Measurements from ENCODE around the gene ZDHHC9.

The ZDHHC9 gene

DNA sequence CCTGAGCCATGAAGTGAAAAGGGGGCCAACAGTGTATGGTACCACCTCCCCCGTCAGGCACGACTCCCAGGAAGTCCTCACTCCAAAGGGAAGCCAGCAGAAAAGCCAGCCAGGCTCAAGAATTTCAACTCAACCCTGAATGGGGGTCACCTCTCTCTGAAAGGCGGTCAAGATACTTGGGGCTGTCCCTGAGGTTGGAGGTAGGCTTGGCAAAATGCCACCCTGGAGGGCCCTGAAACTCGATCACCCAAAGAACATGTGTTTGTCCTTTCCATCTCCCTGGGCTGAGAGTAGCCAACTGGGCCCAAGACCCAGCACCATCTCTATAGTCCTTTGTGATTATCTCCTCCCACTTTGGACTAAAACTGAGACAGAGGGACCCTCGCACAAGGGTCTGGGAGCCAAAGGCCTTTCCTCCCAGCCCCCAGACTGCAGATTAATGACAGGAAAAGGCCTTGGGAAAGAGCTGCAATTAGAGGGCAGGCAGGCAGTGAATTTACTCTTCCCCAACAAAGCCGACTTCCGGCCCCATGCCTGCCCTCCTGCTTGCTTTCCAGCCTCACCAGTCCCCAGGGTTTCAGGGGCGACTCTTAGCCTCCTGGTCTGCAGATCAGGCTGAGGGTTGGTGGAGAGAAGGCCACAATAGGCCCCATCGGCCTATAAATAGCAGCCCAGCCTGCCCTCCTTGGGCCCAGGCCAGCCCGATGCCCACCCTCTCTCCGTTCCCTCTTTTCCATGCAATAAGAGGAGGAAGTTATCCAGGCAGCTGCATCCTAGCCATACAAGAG is 58.3 kb downstream of the ZDHHC9 start:
- no peak for ATAC-seq

DNA sequence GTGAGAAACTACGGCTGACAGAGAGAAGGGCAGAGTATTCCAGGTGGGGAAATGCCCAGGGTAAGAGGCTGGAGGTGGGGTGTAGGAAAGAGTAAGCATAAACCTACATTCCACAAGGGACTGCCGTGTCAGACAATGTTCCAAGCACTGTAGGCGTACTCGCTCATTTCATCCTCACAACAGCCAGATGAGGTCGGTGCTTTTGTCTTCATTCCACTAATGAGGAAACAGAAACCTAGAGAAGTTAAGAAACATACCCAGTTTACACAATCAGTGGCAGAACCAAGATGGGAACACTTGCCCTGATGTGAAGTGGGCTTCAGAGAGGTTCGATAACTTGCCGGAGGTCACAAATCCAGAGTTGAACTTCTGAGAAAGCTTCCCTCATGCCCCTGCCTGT is 59.3 kb downstream of the ZDHHC9 start:
- no peak for ATAC-seq

DNA sequence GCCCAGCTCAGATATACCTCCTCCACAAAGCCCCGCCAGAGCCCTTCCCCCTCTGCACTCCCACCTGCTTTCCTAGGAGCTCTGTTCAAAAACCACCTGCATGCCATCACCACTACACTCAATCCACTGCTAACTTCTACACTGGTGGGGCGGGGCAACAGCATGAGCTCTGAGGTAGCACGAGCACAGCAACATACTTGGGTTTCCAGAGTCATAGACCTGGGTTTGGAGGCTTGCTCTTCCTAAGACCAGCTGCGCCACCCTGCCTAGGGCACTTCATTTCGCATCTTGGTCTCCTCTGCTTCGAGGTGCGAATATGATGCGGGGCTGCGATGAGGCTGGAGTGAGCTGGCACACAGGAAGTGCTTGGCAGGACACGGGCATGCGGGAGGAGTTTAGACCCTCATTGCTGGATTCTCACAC is 60.4 kb downstream of the ZDHHC9 start:
- no peak for ATAC-seq

DNA sequence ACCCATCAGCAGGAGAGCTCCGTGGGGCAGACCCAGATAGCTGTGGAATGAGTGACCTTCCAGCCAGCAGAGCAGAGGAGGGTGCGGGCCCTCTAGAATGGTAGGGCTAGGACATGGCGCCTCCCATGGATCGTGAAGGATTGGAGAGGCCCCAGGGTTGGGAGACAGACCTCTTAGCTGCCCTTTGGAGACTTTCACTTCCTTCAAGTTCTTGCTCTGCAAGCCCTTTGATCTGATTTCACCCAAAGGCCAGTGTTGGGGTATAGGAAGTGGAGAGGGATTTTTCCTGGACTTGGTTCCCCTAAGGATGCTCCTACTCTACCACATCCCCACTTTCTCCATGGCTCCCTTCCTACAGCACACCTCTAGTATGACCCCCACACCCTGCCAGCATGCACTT is 61.0 kb downstream of the ZDHHC9 start:
- ATAC-seq, result no peak

DNA sequence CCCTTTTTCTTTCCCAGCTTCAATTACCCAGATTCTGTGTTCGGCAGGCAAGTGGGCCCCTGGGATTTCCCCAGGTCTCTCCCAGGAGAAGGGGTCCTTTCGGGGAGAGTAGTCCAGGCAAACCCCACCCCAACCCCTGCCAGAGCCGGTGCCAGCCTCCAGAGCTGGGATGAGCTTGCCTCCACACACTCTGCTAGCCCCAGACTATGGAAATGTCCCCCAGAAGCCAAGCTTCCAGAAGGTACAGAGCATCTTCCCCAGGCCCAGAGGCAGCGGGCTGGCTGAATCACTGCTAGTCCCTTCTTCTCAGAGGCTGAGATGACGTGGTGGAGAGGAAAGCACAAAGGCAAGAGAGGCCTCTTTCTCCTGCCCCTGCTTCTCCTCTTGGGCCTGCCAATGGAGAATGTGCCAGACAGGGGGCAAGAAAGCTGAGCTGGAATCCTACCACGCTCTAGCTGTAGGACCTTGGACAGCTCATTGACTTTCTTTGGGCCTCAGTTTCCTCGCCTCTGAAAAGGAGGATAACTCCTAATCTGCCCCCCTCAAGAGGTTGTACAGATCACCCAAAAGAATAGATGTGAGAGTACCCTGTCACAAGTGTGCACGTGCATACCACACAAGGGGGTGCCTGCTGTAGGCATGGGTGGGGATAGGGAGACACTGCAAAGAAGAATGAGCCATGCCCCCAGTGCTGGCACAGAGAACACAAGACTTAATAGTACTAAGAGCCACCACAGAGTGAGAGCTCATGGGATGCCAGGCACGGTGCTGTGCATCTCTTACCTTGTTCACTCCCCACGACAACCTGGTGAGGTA is 61.8 kb downstream of the ZDHHC9 start:
- peak; percentile 29 to 41 for ATAC-seq

DNA sequence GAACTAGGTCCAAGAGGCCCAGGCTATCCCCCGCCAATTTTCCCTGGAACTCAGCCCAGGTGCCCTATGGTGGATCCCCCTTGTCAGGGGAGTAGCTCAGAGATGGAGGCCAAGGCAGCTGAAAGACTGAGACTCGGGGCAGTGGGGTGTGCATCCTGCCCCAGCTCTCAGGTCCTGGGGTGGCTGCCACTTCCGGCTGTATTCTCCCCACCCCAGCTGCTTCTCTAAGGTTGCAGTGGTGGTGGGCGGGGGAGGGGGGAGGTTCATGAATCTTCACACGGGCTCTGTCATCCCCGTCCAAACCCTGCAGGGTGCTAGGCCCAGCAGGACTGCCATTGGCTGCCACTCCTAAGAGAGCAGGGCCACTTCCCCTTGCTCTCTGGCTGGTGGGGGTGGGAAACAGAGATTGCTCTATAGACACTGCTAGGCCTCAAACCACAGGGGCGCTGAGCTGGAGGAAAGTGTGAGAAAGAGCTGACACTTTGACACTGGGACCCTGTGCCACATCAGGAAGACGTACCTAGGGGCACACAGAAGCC is 62.5 kb downstream of the ZDHHC9 start:
- peak; percentile 93 for ATAC-seq

DNA sequence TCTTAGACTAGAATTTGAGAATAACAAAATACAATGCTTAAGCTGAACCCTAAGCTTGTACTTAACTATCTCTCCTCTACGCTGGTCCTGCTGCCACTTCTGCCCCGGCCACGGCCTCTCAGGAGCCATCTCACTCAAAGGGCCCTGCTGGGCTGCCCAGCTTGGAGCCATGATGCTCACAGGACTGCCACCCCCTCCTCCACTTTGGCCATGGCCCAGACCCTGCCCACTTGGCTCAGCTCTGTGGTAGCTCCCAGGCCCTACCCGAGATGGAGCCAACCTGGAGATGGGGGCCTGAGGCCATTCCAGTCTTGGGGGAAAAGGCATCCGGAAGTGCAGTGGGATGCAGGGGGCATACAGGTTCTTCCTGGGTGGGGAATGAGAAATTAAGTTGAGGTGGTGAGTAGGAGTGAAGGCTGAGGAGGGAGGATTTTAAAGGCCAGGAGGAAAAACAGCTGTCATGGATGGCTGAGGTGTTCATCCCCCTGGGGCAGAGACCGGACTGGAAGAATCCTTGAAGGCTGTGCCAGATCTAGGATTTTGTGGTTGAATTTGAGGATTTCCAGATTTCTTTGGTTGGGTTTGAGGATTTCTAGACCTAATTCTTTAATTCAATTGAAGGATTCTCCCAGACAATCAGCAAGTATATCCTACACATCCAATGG is 63.1 kb downstream of the ZDHHC9 start:
- ATAC-seq, result no peak

DNA sequence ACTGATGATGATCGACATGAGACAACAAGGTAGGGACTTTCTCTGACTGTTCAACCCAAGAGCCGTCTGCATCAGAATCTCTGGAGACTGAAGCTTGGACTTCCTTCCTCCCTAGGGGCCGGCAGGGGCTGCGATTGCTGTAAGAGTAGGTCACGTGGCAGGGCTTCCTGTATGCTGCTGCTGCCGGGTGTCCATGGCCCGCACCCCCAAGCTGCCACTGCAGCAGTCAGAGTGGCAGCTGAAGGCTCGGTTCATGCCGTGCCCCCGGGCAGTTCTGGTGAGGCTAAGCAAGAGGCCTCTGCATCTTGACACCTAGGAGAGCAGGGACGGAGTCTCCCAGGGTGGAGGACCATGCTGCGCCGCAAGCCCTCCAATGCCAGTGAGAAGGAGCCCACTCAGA is 63.9 kb downstream of the ZDHHC9 start, which contains the start of gene SASH3:
Gene SASH3, plus strand, starts transcription at position 203 of the 400 bp plus-strand sequence. Its CDS starts 149 bp downstream, at position 352.
- ATAC-seq, result peak in 1 of 2 donors; percentile 7

DNA sequence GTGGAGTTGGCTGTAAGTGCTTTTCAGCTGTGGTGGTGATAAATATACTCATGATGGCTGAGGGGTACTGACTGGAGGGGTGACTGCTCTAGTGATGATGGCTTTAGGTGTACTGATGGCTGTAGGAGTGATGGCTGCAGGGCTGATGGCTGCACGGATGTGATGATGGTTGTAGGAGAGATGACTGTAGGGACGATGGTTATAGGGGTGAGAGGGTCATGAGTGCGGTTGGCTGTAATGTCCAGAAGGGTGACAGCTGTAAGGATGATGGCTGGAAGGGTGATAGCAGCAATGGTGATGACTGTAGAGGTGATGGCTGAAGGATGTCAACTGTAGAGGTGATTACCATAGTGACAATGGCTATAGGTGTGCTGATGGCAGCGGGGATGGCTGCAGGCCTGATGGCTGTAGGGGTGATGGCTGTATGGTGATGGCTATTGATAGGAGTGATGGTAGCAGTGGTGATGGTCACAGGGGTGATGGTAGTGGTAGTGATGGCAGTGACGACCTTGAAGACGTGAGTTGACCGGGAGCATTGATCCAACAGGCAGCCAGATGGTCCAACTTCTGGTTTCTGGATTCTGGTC is 64.5 kb downstream of the ZDHHC9 start:
- no peak for ATAC-seq

DNA sequence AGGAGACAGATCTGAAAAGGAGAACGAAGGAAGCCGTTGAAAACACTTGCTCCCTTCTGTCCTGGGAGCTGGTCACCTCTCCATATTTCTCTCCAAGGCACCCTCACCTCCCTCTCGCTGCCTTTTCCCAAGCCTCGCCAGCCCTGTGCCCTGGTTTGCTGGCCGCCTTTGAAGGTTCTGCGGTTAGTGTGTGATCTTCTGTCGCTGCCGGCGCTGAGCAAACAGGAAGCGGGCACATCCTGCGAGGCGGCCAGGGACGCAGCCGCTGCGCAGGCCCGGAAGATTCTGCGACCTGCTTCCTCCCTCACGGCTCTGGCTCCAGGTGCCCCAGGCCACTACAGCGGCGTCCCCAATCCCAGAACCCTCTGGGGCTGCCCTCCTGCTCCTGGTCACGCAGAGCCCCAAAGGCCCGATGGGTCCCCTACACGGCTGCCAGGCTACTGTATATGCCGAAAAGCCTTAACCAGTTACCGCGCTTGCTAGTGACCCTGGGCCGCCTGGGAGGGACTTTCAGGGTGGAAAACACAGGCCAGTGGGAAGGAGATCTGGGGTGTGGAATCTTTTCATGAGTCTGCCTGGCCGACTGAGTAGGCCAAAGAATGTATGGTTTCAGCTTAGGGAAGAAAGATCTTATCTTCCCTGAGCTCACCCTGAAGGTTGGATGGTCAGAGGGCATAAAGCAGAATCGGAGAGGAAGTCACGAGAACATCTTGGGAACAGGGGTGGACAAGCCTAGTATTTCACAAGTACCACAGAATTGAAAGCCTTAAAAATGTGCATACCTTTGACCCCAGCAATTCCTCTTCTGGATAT is 66.3 kb downstream of the ZDHHC9 start:
- peak; percentile 21 to 23 for ATAC-seq

DNA sequence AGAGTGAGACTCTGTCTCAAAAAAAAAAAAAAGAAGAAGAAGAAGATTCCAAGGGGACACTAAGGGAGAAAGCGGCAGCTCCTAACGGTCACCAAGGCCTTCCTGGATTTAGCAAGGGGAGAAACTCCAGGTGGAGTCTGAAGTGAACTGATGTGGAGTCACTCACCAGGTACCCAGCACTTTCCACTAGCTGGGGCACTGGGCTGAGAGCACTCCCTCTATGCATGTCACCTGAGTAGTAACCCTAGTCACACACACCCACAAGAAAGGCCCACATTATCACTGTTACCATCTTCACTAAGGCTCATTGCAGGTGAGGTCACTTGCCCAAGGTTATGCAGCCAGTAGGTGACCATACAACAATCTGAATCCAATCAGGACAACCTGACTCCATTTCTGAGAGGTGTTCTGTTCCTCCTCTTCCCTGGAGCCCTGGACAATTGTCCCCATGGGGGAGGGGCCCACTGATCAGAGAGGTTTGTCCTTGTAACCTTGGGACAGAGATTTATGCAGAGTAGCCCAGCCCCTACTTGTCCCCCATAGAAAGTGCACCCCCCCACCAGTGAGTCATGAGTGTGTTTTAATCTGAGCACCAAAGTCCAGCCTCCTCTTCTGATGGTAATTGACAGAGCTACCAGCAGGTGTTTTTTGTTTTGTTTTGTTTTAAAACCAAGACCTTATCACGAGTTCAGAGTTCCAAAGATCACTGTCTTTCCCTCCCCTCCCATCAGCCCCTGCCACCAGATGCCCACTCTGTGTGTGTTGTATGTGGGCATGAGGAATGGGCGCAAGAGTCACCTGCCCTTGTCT is 69.8 kb downstream of the ZDHHC9 start:
- peak in 1 of 2 donors; percentile 33 for ATAC-seq

DNA sequence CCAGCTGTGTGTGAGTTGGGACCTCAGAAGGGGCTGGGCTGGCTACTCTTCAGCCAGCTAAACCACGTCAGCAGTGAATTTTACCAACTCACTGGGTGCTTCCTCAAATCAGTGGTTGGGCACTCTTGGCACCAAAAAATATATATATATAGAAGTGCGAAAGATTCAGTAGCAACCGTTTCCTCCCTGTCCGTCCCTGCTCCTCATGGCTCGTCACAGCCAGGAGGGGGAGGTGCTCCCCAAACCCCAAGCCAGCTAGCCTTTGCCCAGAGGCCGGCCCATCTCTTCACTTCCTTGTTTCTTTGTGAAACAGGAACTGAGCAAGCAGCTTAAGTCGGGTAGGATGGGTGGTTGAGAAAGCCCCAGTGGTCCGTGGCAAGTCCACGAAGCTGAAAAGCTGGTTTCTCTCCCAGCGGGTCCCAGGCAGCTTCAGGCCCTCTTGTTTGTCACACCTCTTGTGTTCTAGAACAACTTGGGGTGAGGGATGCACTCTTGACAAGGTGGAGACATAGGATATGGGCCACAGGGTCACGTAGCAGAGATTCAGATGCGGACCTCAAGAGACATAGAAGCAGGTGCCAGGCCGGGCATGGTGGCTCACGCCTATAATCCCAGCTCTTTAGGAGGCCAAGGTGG is 70.8 kb downstream of the ZDHHC9 start:
- peak in 1 of 2 donors; percentile 9 for ATAC-seq

DNA sequence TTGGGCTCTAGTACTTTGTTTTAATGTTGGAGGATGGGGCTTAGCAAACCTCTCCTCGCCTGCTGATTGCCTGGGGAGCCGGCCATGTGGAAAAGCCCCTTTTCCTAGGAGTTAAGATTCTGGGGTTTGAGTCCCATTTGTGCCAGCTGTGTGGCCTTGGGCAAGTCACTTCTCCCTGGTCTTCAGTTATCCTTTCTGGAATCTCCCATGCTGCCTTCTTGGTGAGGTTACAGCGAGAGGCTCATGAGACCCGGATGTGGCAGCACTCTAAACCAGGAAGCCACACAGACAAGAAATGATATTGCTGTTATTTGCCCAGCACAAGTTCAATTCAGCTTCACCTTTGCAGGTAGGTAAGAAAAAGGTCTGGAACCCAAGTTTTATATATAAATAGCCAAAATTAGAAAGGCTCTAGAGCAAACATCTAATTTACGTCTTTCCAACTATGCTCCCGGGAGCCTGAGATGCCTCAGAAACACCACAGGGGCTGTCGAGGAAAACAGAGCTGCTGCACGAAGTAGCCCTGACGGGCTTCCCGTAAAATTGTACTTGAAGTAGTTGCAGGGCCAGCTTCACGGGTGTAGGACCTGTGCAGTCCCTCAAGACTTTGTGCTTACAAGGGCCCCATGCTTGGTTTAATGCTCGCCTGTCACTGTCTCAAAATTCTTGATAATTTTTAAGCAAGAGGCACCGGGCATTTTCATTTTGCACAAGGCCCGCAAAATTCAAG is 72.3 kb downstream of the ZDHHC9 start:
- ATAC-seq, result no peak

DNA sequence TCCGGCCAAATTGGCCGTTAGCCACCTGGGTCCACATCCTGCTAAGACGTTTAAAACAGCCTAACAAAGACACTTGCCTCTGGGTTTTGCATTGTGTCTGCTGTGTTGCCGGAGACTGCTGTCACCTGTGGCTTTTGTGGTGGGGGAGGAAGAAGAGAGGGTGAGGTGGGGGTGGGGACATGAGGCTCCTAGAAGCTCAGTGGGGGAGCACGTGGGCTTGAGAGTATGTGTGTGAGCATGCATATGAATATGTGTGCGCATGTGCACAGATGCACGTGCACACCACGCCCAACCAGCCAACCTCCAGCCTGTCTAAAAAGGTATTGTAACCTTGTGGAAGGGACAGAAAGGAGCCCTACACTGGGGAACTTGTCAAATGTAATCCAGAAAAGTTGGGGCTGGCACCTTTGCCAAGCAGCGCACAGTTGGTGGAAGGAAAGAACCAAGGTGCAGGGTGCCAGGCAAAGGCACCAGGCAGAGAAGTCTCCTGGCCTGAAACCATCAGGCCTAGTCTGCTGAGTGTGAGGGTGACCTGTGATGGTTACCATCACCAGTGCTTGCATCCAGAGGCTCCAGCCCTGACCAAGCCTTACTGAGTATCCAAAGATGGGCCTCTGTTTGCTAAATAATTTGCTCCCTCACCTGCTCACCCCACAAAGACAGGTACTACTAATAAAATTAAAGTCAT is 74.1 kb downstream of the ZDHHC9 start:
- ATAC-seq, result peak; percentile 86

DNA sequence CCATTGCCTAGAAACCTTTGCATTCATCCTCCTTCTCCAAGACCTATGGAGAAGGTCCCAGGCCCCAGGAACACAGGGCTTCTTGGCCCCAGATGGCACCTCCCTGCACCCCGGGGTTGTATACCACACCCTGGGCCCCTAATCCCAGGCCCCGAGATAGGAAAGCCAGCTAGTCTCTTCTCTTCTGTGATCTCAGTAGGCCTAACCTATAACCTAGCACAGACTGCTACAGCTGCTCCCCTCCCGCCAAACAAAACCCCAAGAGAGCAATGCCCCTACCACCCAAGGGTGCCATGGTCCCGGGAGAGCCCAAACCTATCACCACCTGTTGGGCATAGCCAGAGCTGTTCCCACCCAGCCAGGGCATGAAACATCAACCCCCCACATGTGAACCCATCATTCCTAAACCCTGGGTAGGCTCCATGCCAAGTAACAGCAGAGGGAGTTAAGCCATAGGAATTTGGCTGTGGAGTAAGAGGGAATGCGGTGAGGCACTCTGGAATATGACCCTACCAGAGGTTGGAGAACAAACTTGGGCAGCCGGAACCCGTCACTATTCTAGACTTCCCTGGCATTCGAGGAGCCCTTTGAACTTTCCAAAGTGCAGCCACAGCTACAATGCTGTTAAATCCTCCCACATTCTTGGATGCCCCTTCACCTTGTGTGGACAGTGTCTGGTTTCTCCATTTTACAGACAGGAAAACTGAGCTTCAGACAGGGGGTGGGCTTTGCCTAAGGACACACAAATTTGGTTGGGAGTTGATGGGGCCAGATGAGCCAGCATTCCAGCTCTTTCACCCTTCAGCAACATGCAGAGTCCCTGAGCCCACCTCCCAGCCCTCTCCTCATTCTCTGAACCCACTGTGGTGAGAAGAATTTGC is 74.9 kb downstream of the ZDHHC9 start:
- ATAC-seq, result no peak

DNA sequence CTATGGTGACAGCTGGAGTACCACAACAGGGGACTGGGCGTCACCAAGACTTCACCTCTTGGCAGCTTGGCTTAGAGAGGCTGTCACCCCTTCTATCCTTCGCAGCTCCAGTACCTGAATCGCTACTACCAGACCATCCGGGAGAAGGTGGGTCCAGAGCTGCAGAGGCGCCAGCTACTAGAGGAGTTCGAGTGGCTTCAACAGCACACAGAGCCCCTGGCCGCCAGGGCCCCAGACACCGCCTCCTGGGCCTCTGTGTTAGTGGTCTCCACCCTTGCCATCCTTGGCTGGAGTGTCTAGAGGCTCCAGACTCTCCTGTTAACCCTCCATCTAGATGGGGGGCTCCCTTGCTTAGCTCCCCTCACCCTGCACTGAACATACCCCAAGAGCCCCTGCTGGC is 75.5 kb downstream of the ZDHHC9 start:
- no peak for ATAC-seq

DNA sequence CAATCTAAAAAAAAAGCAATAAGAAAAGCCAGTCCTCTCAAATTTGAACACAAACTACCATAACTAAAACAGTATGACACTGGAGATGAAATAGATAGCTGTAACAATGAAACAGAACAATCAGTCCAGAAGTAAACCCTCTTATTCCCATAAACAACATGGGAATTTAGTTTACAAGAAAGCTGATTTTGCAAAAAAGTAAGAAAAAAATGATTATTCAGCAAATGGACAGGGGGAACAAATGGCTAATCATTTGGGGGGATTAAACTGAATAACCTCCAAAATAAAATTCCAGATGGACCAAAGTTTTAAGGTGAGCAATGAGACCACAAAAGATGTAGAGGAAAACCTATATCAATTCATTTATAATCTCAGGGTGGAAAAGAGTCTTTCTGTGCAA is 80.0 kb downstream of the ZDHHC9 start:
- no peak for ATAC-seq

DNA sequence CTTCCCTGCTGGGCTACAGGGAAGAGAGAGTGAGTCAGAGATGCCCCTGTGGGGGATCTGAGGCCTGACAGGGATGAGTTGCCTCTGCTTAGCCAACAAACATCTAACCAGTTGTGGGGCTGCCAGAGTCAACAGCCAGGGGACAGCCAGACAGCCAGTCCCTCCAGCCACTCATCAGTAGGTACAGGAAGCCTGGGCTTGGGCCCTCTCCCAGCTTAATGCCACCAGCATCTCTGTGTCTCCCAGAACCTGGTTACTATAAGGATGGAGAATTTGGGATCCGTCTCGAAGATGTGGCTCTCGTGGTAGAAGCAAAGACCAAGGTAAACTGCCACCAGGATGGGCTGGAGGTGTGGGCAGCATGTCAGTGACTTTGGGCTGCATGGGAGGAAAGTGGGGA is 81.2 kb downstream of the ZDHHC9 start:
- ATAC-seq, result no peak
